HEK293 (cell line): Measurements from ENCODE around the gene CTNNB1.

ENCODE experiments used
- CTCF ChIA-PET: fragments of 350-600 bp; formaldehyde crosslinking; extraction: SDS; loops from one replicate; lab custom pipeline; 2021; ENCODE audit warnings: antibody characterized with exemption; lab: Yijun Ruan, JAX
- POLR2A ChIA-PET: fragments of 300-600 bp; formaldehyde crosslinking; extraction: SDS; loops from one replicate; lab custom pipeline; 2020; ENCODE audit warnings: antibody characterized with exemption, inconsistent platforms; lab: Yijun Ruan, JAX
- H3K27ac ChIP-seq: fragments of 200-500 bp; sonication (Bioruptor generic); 2 replicates; pipeline ENCODE4 v1.5.1; 2014; ENCODE audit warnings: low read depth, low read length, control low read depth, inconsistent platforms; ENCODE audit errors: extremely low read depth
- H3K36me3 ChIP-seq, 2 experiments: fragments of 200-500 bp in 1 of 2; sonication (Bioruptor generic) in 1 of 2; 1 replicate in 1 of 2; 2 replicates in 1 of 2; pipeline ENCODE4 v1.5.1; 2014 to 2017; ENCODE audit warnings: inconsistent platforms in 2 of 2, low read length in 2 of 2; ENCODE audit not compliant: control insufficient read depth in 2 of 2, insufficient read depth in 1 of 2
- H3K4me1 ChIP-seq: fragments of 200-500 bp; sonication (Bioruptor generic); 2 replicates; pipeline ENCODE4 v1.5.1; 2014; ENCODE audit warnings: mild to moderate bottlenecking, low read length, inconsistent platforms; ENCODE audit not compliant: control insufficient read depth, insufficient read depth
- H3K4me3 ChIP-seq: 2 replicates; pipeline ENCODE4 v1.5.1; 2011; ENCODE audit warnings: low read depth, mild to moderate bottlenecking, control low read depth, low read length, moderate library complexity
- H3K9me3 ChIP-seq: fragments of 200-500 bp; sonication (Bioruptor generic); 2 replicates; pipeline ENCODE4 v1.5.1; 2014; ENCODE audit warnings: low read depth, low read length, inconsistent platforms; ENCODE audit not compliant: control insufficient read depth, insufficient read depth
- CTCF ChIP-seq: fragments of 450-650 bp; formaldehyde crosslinking; IDR thresholded peaks from 2 replicates; pipeline ENCODE4 v1.5.1; 2016; ENCODE audit warnings: missing biosample characterization, missing genetic modification characterization
- FEZF1 ChIP-seq: fragments of 450-650 bp; formaldehyde crosslinking; IDR thresholded peaks from 2 replicates; pipeline ENCODE4 v1.5.1; 2016; ENCODE audit warnings: missing biosample characterization, missing genetic modification characterization
- HIC1 ChIP-seq: fragments of 450-650 bp; formaldehyde crosslinking; IDR thresholded peaks from 2 replicates; pipeline ENCODE4 v1.5.1; 2016; ENCODE audit warnings: missing biosample characterization, missing genetic modification characterization
- PRDM1 ChIP-seq: fragments of 450-650 bp; formaldehyde crosslinking; IDR thresholded peaks from 2 replicates; pipeline ENCODE4; 2016; ENCODE audit warnings: missing biosample characterization, missing genetic modification characterization
- PRDM6 ChIP-seq: fragments of 450-650 bp; formaldehyde crosslinking; IDR thresholded peaks from 2 replicates; pipeline ENCODE4 v1.5.1; 2017; ENCODE audit warnings: missing biosample characterization, missing genetic modification characterization
- YY2 ChIP-seq: fragments of 450-650 bp; formaldehyde crosslinking; IDR thresholded peaks from 2 replicates; pipeline ENCODE4 v1.5.1; 2016; ENCODE audit warnings: missing biosample characterization, missing genetic modification characterization
- ZBTB17 ChIP-seq: fragments of 450-650 bp; formaldehyde crosslinking; IDR thresholded peaks from 2 replicates; pipeline ENCODE4 v1.5.1; 2016; ENCODE audit warnings: missing biosample characterization, missing genetic modification characterization
- ZBTB44 ChIP-seq: fragments of 450-650 bp; IDR thresholded peaks from 2 replicates; pipeline ENCODE4 v1.5.1; 2018; ENCODE audit warnings: missing biosample characterization, mild to moderate bottlenecking, missing genetic modification characterization
- ZFP69B ChIP-seq: fragments of 450-650 bp; formaldehyde crosslinking; IDR thresholded peaks from 2 replicates; pipeline ENCODE4 v1.5.1; 2016; ENCODE audit warnings: missing biosample characterization, missing genetic modification characterization
- ZNF133 ChIP-seq: fragments of 450-650 bp; formaldehyde crosslinking; IDR thresholded peaks from 2 replicates; pipeline ENCODE4 v1.5.1; 2016; ENCODE audit warnings: missing biosample characterization, missing genetic modification characterization
- ZNF514 ChIP-seq: fragments of 450-650 bp; formaldehyde crosslinking; IDR thresholded peaks from 2 replicates; pipeline ENCODE4 v1.5.1; 2016; ENCODE audit warnings: missing biosample characterization, missing genetic modification characterization
- ZNF660 ChIP-seq: fragments of 450-650 bp; IDR thresholded peaks from 2 replicates; pipeline ENCODE4 v1.5.1; 2018; ENCODE audit warnings: missing biosample characterization, mild to moderate bottlenecking, missing genetic modification characterization

CTNNB1 gene

GRCh38 chr3:41200669-41201021 lies 1.3 kb downstream of the CTNNB1 start:
- ChIA-PET POLR2A (interaction anchor here (1.2 to 1.8 kb wide), 2 partner anchors 52 to 103 kb away, joined by 3 to 6 read pairs; no protein-coding TSS in a partner anchor), CTCF (interaction anchor here (0.5 kb wide), 1 partner anchor 14 kb away, joined by 4 read pairs; no protein-coding TSS in a partner anchor)
- TF ChIP-seq ZFP69B: no peak
- TF ChIP-seq PRDM1 (tag by site-specific recombination): 0 out of 2 replicates have a peak, but pooled peaks have one; percentile 13
- Histone ChIP-seq H3K36me3 (no peaks in the 10 kb centered on the region), H3K9me3 (no peaks in the 10 kb centered on the region), H3K4me3 (peak overlapping the region; percentile 99), H3K27ac (peak overlapping the region; percentile 25; the same call in 1 of the 2 replicates), H3K4me1 (peaks cover 6% of the 10 kb centered on the region; the same call in 1 of the 2 replicates)

GRCh38 chr3:41202075-41202833 lies 2.9 kb downstream of the CTNNB1 start:
- Histone ChIP-seq H3K9me3 (no peaks in the 10 kb centered on the region), H3K4me3 (peak overlapping the region; percentile 99), H3K27ac (no peak overlapping the region), H3K36me3 (no peaks in the 10 kb centered on the region), H3K4me1 (peaks cover 6% of the 10 kb centered on the region; the same call in 1 of the 2 replicates)
- TF ChIP-seq ZNF133: no peak
- no peak for TF ChIP-seq HIC1
- TF ChIP-seq ZNF660 (tag by site-specific recombination): peak; percentile 68; the same call in 1 of the 2 replicates
- TF ChIP-seq PRDM6 (tag by site-specific recombination): peak; percentile 72
- no peak for TF ChIP-seq YY2
- ChIA-PET POLR2A (interaction anchor here (0.8 to 1.1 kb wide), 2 partner anchors 43 to 86 kb away, joined by 3 to 5 read pairs; no protein-coding TSS in a partner anchor), CTCF (interaction anchor here (0.6 to 0.9 kb wide), 11 partner anchors 14 to 1161 kb away, joined by 3 to 5 read pairs (median 3); no protein-coding TSS in a partner anchor)

- no peak overlapping the region for H3K27ac ChIP-seq
- no peaks in the 10 kb centered on the region for H3K9me3 ChIP-seq
- H3K36me3 ChIP-seq: no peaks in the 10 kb centered on the region
- peaks cover 6% of the 10 kb centered on the region; the same call in 1 of the 2 replicates for H3K4me1 ChIP-seq
- CTCF ChIA-PET: interaction anchor here (0.6 to 0.9 kb wide), 8 partner anchors 14 to 1160 kb away, joined by 3 to 5 read pairs (median 4); no protein-coding TSS in a partner anchor
- H3K4me3 ChIP-seq: peak overlapping the region; percentile 27; the same call in 1 of the 2 replicates
- 0 out of 2 replicates have a peak, but pooled peaks have one; percentile 7 for TF ChIP-seq ZNF660 (tag by site-specific recombination)
- TF ChIP-seq ZBTB44 (tag by site-specific recombination): 0 out of 2 replicates have a peak, but pooled peaks have one; percentile 13
- TF ChIP-seq ZNF514 (tag by site-specific recombination): no peak
- no peak for TF ChIP-seq FEZF1 (tag by site-specific recombination)
- TF ChIP-seq PRDM1 (tag by site-specific recombination): peak; percentile 53
- TF ChIP-seq CTCF (tag by site-specific recombination): peak; percentile 8; the same call in 1 of the 2 replicates
- TF ChIP-seq ZBTB17 (tag by site-specific recombination): peak; percentile 27; the same call in 1 of the 2 replicates
- POLR2A ChIA-PET: interaction anchor here (0.8 kb wide), 1 partner anchor 44 kb away, joined by 5 read pairs; no protein-coding TSS in a partner anchor
Observed at GRCh38 chr3:41202834-41203345, 3.6 kb downstream of the CTNNB1 start.
